Activated naive CD8-positive, alpha-beta T cell treated with anti-CD3 and anti-CD28 coated beads, Interleukin-2, amount 50 U/mL, for 16 hours (primary cell): ENCODE data around the gene CNTNAP2.
"Not testable (repeated sequence)": the region's sequence is repeated elsewhere in the genome, so short reads cannot be mapped to it uniquely, and the experiment has no call there.

Experiments used
- DNase-seq: peaks from one replicate; pipeline ENCODE4 v3.0.0-alpha.2; 2020; ENCODE audit warnings: low read depth, low spot score

Gene CNTNAP2

DNA sequence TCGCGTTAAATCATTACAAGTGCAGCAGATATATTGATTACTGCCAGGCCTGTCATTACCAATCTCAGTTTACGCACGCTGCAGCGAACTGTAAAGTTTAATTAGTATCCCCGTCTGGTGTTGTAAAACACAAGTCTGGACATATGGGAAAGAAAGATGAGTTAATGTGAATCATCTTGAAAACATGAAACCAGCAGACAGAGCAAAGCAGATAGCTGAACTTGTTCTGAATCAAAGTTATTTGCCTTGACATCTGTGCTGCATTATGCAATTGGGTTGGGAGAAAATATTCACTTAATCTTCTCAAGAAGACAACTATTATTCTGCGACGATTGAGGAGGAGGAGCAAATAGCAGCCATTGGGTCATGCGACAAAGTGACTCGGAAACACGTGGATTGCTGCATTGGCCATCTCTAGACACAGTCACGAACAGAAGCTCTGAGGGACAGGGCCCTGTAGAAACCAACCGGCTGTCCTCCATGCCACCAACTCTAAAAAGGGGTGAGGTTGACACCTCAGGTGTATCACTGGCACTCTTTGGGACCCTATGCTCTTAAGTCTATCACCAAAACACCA lies 2317.7 kb downstream of the CNTNAP2 start:
- DNase-seq = no peak

DNA sequence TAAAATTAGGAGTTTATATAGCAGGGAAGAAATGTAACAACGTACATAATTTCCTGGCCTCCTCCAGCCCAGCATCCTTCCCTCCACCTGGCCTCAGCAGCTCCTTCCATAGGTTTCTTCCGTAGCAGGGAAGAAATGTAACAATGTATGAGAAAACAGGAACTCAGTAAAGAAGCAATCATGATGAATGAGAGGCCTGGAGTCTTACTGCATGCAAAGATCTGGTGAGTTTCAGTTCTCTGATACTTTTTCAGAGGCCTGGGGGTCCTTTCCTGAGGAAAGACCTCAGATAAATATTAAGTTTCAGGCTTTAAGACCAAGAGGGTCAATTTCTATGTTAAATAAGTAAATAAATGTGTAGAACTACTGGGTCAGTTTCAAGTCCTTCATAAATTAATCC lies 2318.3 kb downstream of the CNTNAP2 start:
- DNase-seq = no peak

GRCh38 chr7:148435715-148436114 lies 2319.1 kb downstream of the CNTNAP2 start:
- DNase-seq = no peak

DNA sequence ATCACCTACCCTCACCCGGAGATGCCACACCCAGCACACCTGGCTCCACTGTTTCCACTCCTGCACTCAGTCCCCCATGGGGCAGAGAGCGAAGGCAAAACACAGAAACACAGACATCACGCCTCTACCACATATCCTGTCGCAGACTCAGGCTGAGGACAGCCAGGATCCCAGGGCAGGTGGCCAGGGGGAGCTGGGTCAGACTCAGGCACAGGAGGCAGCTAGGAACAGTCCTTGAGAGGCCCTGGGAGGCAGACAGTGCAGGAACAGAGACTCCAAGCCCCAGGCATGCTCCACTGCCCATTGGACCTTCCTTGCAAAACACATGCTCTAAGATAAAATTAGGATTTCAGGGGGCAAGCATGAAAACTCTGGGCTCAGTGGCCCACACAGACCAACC lies 2319.5 kb downstream of the CNTNAP2 start:
- DNase-seq = no peak

GRCh38 chr7:148436571-148436970 lies 2320.0 kb downstream of the CNTNAP2 start:
- DNase-seq = no peak

DNA sequence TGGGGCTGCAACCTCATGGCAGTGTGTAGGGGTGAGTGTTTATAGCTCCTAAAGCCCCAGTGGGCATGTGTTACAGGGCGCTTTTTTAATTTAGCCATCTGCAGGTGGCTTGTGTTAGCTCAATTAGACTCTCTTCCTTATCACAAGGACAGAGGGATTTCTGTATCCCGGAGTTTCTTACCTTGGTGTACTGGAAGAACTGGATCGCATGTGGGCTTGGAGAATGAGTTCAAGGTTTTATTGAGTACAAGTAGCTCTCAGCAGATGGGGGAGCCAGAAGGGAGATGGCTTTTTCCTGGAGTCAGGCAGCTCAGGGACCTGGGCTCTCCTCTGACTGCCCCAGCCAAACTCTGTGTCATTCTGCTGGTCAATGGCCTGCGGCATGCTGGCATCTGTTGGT lies 2320.4 kb downstream of the CNTNAP2 start:
- DNase-seq = no peak

GRCh38 chr7:148442141-148442655 lies 2325.6 kb downstream of the CNTNAP2 start:
- no peak for DNase-seq

DNA sequence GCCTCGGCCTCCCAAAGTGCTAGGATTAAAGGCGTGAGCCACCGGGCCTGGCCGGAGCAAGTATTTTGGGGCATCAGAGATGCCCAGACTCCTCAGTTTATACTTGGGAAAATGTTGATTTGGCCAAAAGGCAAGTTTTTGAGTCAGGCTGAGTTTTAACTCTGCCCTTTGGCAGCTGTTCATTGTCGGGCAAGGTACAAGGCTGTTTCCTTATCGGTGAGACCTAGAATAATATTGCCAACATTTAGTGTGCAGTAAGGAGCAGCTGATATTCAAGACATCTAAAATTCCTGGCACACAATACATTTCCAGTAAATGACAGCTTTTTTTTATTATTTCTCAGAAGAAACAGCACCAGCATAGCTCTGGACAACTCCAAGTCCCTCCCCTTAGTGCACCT lies 2326.3 kb downstream of the CNTNAP2 start:
- DNase-seq = no peak

- no peak for DNase-seq
Measured at GRCh38 chr7:148445260-148446044, 2328.9 kb downstream of the CNTNAP2 start.

GRCh38 chr7:148447221-148447849 lies 2330.7 kb downstream of the CNTNAP2 start:
- DNase-seq = no peak

- DNase-seq = not testable (repeated sequence)
Measured at GRCh38 chr7:148451526-148451925, 2334.9 kb downstream of the CNTNAP2 start.

DNA sequence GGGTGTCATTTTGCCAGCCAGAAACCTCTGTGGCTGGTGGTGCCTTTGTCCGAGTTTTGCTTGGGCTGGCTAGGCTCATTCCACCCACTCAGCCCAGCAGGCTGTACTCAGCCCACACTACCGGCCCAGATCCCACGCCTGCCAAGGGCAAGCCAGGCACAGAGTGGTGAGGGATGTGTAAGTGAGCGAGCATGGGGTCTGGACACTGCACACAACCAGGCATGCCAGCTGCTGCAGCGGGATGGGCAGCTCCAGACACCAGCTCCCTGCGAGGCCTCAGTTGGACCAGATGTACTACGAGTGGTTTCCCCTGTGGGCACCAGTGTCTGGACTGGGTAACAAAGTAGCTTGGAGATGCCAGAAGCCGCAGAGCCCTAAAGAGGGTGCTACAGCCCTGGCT lies 2339.8 kb downstream of the CNTNAP2 start:
- DNase-seq = no peak

DNA sequence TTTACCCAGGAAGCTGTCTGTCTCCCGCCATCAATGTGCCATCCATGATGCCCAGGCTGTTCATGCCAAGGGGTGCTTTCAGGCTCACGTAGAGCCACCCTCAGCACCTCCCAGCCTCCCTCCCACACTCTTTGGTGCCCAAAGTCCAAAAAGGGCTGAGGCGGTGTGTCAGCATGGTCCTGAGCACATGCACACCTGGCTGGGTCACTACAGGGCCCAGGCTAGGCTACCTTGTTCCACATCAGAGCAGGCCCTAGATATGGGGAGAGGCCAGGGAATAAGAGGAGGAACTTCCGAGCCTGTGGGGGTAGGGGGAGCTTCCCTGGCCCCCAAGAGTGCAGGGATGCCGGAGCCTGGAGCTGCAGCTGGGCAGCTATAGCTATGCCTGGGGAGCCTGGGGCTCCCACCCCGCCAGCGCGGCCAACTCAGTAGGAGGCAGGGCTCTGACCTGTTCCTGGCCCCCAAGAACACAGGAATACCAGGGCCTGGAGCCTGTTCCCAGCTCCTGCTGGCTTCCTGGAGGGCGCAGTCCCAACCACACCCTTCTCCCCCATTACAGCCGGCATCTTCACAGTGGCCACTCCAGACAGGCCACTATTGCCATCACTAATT lies 2340.8 kb downstream of the CNTNAP2 start:
- no peak for DNase-seq

GRCh38 chr7:148458263-148458662 lies 2341.7 kb downstream of the CNTNAP2 start:
- no peak for DNase-seq

DNA sequence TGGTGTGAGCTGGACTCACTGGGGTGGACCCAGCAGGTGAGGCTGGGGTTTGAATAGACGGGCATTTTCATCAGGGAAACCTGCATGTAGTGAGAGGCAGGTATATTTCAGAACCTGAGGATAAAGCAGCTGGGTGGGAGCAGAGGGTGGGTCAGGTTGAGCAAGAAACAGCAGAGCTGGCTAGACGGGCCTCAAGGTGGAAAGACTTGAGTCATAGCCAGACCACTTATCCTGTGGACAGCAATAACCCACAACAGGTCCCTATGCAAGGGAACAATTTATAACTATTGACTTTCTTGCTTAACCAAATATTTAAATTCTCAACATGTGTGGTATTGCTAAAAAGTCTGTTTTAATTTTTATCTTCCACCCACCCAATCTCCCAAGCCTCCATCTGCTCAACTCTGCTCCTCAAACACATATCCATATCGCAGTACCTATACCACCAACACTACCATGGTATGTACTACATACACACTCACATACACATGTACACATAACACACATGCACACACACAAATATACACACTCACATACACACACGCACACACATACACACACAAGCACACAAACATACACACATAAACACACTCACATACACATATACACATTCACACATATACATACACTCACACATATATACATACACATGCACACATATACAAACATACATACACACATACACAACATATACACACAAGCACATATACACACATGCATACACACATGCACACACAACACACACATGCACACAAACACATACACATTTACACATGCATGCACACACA lies 2345.0 kb downstream of the CNTNAP2 start:
- no peak for DNase-seq

GRCh38 chr7:148462774-148463173 lies 2346.2 kb downstream of the CNTNAP2 start:
- not testable (repeated sequence) for DNase-seq

- no peak for DNase-seq
Measured at GRCh38 chr7:148463210-148463609, 2346.6 kb downstream of the CNTNAP2 start.

- DNase-seq = no peak
Measured at GRCh38 chr7:148464947-148465346, 2348.3 kb downstream of the CNTNAP2 start.

DNA sequence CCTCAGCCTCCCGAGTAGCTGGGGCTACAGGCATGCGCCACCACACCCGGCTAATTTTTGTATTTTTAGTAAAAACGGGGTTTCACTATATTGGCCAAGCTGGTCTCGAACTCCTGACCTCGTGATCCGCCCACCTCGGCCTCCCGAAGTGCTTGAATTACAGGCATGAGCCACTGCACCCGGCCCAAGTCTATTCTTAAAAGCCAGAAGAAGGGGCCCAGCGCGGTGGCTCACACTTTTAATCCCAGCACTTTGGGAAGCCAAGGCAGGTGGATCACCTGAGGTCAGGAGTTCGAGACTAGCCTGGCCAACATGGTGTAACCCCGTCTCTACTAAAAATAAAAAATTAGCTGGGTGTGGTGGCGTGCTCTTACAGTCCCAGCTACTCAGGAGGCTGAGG lies 2348.8 kb downstream of the CNTNAP2 start:
- not testable (repeated sequence) for DNase-seq

GRCh38 chr7:148466120-148466519 lies 2349.5 kb downstream of the CNTNAP2 start:
- DNase-seq = no peak

GRCh38 chr7:148468700-148469098 lies 2352.1 kb downstream of the CNTNAP2 start:
- DNase-seq = no peak
